Uterus (tissue), 4 donors: ENCODE results near the gene ACADM. TPM values are rescaled to one million over a fixed set of nuclear protein-coding genes. Genes with fewer than 3 reads are reported as not detected.
"Not testable (repeated sequence)": the region's sequence is repeated elsewhere in the genome, so short reads cannot be mapped to it uniquely, and the experiment has no call there.

Experiments used
- DNase-seq, 2 donors: peaks; one replicate each; pipeline ENCODE4 v3.0.0-alpha.2; 2019 to 2020
- H3K27ac ChIP-seq, 2 donors: fragments of 200-600 bp; sonication (generic); 1 replicate in 1 of 2; 2 replicates in 1 of 2; pipeline ENCODE4 v1.5.1; 2016 to 2018
- H3K27me3 ChIP-seq, 2 donors: fragments of 200-600 bp; sonication (generic); one replicate each; pipeline ENCODE4 v1.5.1; 2018 to 2019; ENCODE audit warnings: control low read depth in 1 of 2
- H3K36me3 ChIP-seq, 2 donors: fragments of 200-600 bp; sonication (generic); one replicate each; pipeline ENCODE4 v1.5.1; 2019; ENCODE audit warnings: control low read depth in 1 of 2
- H3K4me1 ChIP-seq, 2 donors: fragments of 200-600 bp; sonication (generic); one replicate each; pipeline ENCODE4 v1.5.1; 2018 to 2019; ENCODE audit warnings: control low read depth in 1 of 2
- H3K4me3 ChIP-seq, 2 donors: fragments of 200-600 bp; sonication (generic); 1 replicate in 1 of 2; 2 replicates in 1 of 2; pipeline ENCODE4 v1.5.1; 2018 to 2019; ENCODE audit warnings: mild to moderate bottlenecking in 1 of 2
- H3K9me3 ChIP-seq, 2 donors: fragments of 200-600 bp; sonication (generic); one replicate each; pipeline ENCODE4 v1.5.1; 2019; ENCODE audit warnings: control low read depth in 1 of 2
- POLR2A ChIP-seq, 2 donors: fragments of 450-650 bp; IDR thresholded peaks; one replicate each; pipeline ENCODE4 v1.6.1; 2016; ENCODE audit warnings: antibody characterized with exemption in 2 of 2, mild to moderate bottlenecking in 1 of 2, moderate library complexity in 1 of 2
- intact Hi-C: fragments of 100-400 bp; cut with DNase I; formaldehyde crosslinking; loops from one replicate; pipeline ENCODE4 v1.15.1; 2023; ENCODE audit warnings: low total_unique reads
- total RNA-seq, 4 donors: library from RNA; depleted of rRNA in 3 of 4; stranded (reverse); fragments of >200 nt in 3 of 4; gene quantifications; one replicate each; pipeline versions ENCODE4 v1.1.0 to v1.2.4, GENCODE V29; 2014 to 2023
- TF ChIP-seq, protein P1 (sequence below), 4 experiments: fragments of 200-600 bp in 2 of 4; fragments of 450-650 bp in 2 of 4; sonication (generic) in 2 of 4; IDR thresholded peaks; one replicate each; pipeline ENCODE4 v1.5.1; 2016 to 2019; ENCODE audit warnings: antibody characterized with exemption in 4 of 4, mild to moderate bottlenecking in 2 of 4, moderate library complexity in 1 of 4
- donor health status: DM: yes; HTN: yes; CAD: no.

Gene ACADM
- 100 to 1,000 TPM in 1 of 4 donors, 10 to 100 TPM in 3; 44.0 to 174 (median 65.4) TPM for total RNA-seq

GRCh38 chr1:75724472-75725022 lies at the start of gene ACADM:
TSS of gene ACADM (plus strand) at chr1:75724709. CDS start at chr1:75724788, 79 bp downstream.
- Histone ChIP-seq H3K4me3 (peak within 1 kb of the TSS; percentile 72 to 83), H3K36me3 (no peaks in the 10 kb centered on the region), H3K27ac (peak within 1 kb of the TSS; percentile 92 to 93), H3K9me3 (no peaks in the 10 kb centered on the region), H3K4me1 (peaks cover 0 to 4% of the 10 kb centered on the region in 2 donors), H3K27me3 (no peaks in the 10 kb centered on the region)
- TF ChIP-seq POLR2A (IDR thresholded peaks at IDR 0.05), result peak; percentile 47 to 66
- TF ChIP-seq, protein P1, sequence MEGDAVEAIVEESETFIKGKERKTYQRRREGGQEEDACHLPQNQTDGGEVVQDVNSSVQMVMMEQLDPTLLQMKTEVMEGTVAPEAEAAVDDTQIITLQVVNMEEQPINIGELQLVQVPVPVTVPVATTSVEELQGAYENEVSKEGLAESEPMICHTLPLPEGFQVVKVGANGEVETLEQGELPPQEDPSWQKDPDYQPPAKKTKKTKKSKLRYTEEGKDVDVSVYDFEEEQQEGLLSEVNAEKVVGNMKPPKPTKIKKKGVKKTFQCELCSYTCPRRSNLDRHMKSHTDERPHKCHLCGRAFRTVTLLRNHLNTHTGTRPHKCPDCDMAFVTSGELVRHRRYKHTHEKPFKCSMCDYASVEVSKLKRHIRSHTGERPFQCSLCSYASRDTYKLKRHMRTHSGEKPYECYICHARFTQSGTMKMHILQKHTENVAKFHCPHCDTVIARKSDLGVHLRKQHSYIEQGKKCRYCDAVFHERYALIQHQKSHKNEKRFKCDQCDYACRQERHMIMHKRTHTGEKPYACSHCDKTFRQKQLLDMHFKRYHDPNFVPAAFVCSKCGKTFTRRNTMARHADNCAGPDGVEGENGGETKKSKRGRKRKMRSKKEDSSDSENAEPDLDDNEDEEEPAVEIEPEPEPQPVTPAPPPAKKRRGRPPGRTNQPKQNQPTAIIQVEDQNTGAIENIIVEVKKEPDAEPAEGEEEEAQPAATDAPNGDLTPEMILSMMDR (IDR thresholded peaks at IDR 0.05), result no peak
- intact Hi-C loops, result no loop called here
- DNase-seq, result peak; percentile 83 to 89

DNA sequence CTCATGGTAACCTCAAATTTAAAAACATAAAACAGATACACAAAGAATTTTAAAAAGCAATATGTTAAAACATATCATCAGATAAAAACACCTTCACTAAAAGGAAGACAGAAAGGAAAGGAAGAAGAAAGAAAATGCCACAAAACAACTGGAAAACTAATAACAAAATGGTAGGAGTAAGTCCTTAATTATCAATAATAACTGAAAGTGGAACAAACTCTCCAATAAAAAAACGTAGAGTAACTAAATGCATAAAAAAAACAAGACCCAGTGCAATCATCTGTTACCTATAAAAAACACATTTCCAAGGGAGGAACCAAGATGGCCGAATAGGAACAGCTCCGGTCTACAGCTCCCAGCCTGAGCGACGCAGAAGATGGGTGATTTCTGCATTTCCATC lies 47.1 kb upstream of the ACADM start:
- no peak overlapping the region for H3K27ac ChIP-seq
- H3K4me3 ChIP-seq, result no peak overlapping the region
- no peak for DNase-seq
- no peaks in the 10 kb centered on the region for H3K4me1 ChIP-seq
- intact Hi-C loops, result no loop called here
- no peaks in the 10 kb centered on the region for H3K9me3 ChIP-seq
- H3K27me3 ChIP-seq, result no peaks in the 10 kb centered on the region
- H3K36me3 ChIP-seq, result no peaks in the 10 kb centered on the region
- TF ChIP-seq POLR2A (IDR thresholded peaks at IDR 0.05), result no peak
- TF ChIP-seq, protein P1 (IDR thresholded peaks at IDR 0.05), result no peak

DNA sequence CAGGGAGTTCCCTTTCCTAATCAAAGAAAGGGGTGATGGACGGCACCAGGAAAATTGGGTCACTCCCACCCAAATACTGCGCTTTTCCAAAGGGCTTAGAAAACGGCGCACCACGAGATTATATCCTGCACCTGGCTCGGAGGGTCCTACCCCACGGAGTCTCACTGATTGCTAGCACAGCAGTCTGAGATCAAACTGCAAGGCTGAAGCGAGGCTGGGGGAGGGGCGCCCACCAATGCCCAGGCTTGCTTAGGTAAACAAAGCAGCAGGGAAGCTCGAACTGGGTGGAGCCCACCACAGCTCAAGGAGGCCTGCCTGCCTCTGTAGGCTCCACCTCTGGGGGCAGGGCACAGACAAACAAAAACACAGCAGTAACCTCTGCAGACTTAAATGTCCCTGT lies 46.5 kb upstream of the ACADM start:
- intact Hi-C loops, H3K9me3 ChIP-seq, H3K4me1 ChIP-seq, DNase-seq, H3K4me3 ChIP-seq, H3K27ac ChIP-seq, H3K36me3 ChIP-seq, H3K27me3 ChIP-seq: not testable (repeated sequence)

DNA sequence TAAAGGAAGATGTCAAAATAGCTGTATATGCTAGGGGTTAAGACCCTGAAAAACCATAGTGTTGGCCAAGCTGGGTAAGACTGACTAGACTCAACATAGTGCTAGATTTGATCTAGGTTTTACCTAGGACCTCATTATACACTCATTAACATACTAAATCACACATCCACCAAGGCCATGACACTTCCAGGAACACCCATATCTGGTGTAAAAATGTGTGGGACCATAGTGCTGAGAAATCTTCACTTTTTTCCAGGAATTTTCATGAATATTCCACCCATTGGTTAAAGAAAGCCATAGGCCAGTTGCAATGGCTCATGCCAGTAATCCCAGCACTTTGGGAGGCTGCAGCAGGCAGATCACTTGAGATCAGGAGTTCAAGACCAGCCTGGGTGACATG lies 34.0 kb upstream of the ACADM start:
- Histone ChIP-seq H3K27ac (no peak overlapping the region), H3K4me3 (no peak overlapping the region), H3K4me1 (no peaks in the 10 kb centered on the region), H3K9me3 (no peaks in the 10 kb centered on the region), H3K36me3 (no peaks in the 10 kb centered on the region), H3K27me3 (no peaks in the 10 kb centered on the region)
- no peak for DNase-seq
- intact Hi-C loops, result no loop called here
- no peak for TF ChIP-seq POLR2A (IDR thresholded peaks at IDR 0.05)
- TF ChIP-seq, protein P1 (IDR thresholded peaks at IDR 0.05), result no peak

- intact Hi-C loops, result no loop called here
These were observed 31.0 kb upstream of the ACADM start for GRCh38 chr1:75693551-75693950.

More at GRCh38 chr1:75693551-75693950, 31.0 kb upstream of the ACADM start:
- H3K4me3 ChIP-seq, result no peak overlapping the region
- no peak for DNase-seq
- H3K9me3 ChIP-seq, result no peaks in the 10 kb centered on the region
- no peaks in the 10 kb centered on the region for H3K4me1 ChIP-seq
- TF ChIP-seq, protein P1 (IDR thresholded peaks at IDR 0.05), result no peak
- no peak for TF ChIP-seq POLR2A (IDR thresholded peaks at IDR 0.05)
- H3K27me3 ChIP-seq, result no peaks in the 10 kb centered on the region
- H3K27ac ChIP-seq, result no peak overlapping the region
- no peaks in the 10 kb centered on the region for H3K36me3 ChIP-seq
